ENCODE results near the gene ANGEL2.

The ANGEL2 gene

DNA sequence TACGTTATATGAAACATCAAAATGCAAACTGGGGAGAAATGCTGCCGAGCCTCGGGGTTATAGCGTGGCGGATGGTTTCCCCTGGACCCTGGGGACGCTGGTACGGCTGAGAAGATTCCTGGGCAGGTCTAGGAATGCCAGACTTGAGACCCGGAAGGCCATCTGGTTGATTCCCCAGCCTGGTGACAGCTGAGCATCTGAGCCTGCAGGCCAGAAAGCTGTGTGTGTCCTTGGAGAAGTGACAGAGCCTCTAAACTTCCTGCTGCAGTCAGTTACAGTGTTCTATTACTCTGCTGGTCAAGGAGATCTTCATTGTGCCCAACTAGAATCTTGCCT lies 63.1 kb downstream of the ANGEL2 start:
- in situ Hi-C loops (cut with HindIII; ENCODE audit: low sequenced_read_pairs), result no loop called here

DNA sequence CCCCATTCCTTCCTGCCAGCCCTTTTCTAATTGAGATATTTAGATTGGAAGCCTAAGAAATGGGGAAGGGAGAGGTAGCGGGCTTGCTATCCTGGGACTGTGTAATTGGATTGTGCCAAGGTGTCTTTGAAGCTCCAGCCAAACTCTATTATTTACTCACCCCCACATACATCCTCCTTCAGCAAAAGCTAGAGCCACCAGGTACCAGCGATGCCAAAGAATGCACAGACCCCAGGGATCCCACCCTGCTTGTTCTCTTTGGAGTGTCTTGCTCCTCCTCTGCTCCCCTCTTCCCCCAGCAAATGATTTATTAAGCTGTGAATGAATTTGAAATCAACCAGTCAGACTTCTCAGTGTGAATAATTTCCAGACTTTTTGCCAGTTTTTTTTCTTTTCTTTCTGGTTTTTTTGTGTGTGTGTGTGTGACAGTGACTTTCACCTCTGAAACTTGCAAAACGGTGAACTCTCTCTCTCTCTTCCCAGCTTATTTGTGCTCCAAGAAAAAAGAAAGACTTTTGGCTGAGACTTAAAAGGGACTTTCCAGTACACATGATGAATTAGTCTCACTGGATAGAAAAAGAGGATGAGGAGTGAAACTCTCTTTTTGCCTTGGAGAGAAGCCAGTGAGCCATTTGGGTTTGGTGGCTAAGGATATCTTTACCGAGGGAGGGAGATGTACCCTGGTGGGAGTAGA lies 63.6 kb downstream of the ANGEL2 start:
- in situ Hi-C loops (cut with HindIII; ENCODE audit: low sequenced_read_pairs), result no loop called here

DNA sequence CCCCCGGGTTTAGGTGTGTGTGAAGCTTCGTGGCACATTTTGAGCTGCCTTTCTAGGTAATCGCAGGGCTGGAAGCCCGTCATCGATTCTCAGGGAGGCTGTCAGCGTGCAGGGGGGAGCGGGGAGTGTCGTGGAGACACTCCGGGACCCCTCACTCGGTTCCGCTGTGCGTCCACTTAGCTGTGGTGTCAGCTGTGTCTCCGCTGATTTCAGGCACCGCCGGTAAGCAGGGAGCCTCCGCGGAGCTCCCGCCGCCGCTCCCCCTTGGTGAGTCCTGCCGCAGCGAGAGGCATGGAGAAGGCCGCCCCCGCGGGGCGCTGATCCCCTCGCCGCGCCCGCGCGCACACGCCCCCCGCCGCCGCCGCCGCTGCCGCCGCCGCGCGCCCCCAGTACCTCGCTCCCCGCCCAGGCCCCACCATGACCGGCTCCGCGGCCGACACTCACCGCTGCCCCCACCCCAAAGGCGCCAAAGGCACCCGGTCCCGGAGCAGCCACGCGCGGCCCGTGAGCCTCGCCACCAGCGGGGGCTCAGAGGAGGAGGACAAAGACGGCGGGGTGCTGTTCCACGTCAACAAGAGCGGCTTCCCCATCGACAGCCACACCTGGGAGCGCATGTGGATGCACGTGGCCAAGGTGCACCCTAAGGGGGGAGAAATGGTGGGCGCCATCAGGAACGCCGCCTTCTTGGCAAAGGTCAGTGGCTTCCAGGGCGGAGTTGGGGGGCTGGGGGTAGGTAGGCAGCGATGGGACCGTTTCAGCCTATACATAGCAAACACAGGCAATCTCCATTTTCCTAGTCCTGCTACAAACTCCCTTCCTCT lies 64.3 kb downstream of the ANGEL2 start:
- in situ Hi-C loops (cut with HindIII; ENCODE audit: low sequenced_read_pairs), result no loop called here

DNA sequence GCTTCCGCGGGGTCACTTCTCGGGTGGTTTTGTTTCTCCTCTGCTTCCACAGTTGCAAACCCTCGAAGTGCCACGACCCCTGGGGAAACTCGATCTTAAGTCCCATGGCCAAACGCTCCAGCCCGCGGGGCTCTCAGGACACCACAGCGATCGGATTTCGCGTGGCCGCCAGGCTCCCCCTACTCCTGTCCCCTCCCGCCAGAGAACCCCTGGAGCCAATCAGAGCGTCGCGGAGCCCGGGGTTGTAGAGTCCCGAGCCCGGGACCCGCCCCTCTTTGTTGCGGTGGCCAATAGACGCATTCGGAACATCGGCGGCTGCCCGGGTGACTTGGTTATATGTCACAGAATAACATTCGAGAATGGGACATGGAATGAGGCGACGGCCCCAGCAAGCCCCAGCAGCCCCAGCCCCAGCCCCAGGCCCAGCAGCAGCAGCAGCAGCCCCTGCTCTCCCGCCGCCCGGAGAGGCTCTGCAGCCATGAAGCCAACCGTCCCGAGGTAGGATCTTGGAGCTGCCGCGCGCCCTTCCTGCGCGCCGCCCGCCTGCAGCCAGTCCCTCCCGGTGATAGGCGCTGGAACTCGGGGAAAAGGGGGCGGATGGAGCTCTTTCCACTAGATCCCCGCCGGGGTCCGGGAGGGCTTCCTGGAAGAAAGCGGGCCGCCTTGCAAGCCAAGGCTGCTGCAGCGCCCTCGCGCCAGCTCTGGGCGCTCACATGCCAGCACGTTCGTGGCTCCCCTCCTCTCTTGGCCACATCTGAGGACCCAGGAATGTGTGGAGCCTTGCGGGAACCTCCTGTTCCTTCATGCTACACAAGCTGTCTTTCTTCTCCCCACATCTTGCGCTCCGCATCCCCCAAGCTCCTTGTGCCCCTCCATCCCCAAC lies 65.2 kb downstream of the ANGEL2 start, which contains the start of gene VASH2:
Gene VASH2 (plus strand): TSS at position 299 of the 883 bp plus-strand sequence. CDS start 1,002 bp downstream, outside the sequence.
- in situ Hi-C loops (cut with HindIII; ENCODE audit: low sequenced_read_pairs), result no loop called here

DNA sequence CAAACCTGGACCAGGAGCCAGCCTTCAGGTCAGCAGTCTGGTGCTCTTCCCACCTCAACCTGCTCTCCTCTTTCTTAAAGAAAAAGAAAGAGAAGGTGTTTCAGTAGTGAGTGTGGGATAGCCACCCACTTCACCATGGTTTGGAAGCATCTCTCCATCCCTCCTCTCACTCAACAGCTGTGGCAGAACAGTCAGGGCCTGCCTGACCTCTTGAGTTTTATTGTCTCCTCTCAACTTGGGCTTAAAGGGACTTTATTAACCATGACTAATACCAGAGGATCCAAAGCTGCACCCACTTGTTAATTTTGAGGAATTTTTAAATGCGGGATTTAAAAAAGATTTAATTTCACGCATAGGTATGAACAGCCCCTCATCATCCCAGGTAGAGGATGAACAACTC lies 65.9 kb downstream of the ANGEL2 start:
- in situ Hi-C loops (cut with HindIII; ENCODE audit: low sequenced_read_pairs), result no loop called here

DNA sequence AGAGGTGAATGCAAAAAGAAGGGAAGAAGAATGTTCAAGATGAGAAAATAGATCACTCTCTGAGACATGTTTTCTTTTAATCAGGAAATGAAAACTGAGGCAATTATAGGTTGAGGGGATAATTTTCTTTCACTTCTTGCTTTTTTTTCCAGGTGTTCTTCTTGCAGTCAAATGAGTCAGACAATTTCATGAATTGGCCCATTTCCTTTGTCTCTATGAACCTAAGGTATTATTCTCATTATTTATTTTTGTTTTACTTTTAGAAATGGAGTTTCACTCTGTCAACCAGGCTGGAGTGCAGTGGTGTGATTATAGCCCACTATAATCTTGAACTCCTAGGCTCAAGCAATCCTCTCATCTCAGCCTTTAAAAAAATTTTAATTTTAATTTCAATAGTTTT lies 68.8 kb downstream of the ANGEL2 start:
- in situ Hi-C loops (cut with HindIII; ENCODE audit: low sequenced_read_pairs), result no loop called here

DNA sequence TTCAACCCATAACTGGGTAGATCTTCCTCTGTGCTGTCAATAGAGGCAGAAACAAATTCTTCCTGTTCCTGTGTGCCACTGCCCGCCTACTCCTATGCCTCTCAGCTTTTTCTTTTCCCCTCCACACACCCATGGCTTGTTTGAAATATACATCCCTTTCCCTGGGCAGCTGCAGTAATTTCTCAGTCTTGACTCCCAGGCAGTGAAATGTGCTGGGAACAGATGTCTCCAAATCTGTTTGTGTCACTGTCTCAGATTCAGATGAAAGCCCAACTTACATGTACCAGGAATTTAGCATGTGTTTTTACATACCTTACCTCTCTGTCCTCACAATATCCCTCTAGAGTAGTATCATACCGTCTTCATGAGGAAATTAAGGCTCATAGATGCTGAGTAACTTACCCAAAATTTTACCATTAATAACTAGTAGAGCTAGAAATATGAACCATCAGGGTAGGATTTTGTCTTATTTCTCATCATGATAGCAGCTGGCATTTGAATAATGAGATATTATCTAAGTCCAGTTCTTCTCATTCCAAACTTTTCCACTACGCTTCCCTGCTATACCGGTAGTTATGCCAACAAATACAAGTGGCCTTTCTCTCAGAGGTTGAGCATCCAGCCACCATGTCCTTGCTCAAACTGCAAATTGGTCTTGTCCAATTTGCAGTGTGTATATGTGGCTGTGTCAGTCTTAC lies 70.1 kb downstream of the ANGEL2 start:
- in situ Hi-C loops (cut with HindIII; ENCODE audit: low sequenced_read_pairs), result no loop called here

DNA sequence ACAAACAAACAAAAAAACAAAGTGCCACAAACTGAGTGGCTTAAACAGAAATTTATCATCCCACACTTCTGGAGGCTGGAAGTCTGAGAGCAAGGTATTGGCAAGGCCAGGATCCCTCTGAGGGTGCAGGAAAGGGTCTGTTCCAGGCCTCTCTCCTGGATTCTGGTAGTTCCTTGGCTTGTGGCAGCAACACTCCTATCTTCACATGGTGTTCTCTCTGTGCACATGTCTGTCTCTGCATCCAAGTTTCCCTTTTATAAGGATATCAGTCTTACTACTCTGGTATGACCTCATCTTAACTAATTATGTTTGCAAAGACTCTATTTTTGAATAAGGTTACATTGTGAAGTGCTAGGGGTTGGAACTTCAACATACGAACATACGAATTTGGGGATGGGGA lies 70.6 kb downstream of the ANGEL2 start:
- in situ Hi-C loops (cut with HindIII; ENCODE audit: low sequenced_read_pairs), result no loop called here

DNA sequence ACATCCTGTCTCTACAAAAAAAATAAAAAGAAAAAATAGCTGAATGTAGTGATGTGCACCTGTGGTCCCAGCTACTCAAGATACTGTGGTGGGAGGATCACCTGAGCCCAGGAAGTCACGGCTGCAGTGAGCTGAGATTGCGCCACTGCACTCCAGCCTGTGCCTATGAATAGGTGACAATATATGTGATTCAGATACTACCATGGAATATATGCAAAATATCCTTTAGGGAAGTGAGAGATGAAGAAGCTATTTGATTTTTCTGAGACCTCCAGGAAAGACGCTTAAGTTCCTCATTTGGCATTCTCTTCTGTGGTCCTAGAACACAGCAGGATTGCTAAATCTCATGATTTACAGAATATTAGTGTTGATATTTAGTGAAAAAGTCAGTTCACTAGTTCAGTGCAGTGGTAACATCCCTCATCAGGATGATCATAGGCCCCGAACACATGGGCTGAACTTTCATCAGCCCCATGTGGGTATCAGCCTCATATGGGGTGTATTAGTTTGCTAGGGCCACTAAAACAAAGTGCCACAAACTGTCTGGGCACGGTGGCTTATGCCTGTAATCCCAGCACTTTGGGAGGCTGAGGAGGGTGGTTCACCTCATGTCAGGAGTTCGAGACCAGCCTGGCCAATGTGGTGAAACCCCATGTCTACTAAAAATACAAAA lies 71.3 kb downstream of the ANGEL2 start:
- in situ Hi-C loops (cut with HindIII; ENCODE audit: low sequenced_read_pairs), result no loop called here

DNA sequence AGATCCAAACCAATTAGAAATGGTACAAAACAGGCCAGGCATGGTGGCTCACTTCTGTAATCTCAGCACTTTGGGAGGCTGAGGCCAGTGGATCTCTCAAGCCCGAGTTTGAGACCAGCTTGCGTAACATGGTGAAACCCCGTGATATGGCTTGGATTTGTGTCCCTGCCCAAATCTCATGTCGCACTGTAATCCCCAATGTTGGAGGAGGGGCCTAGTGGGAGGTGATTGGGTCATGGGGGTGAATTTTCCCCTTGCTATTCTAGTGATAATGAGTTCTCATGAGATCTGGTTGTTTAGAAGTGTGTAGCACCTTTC lies 72.3 kb downstream of the ANGEL2 start:
- in situ Hi-C loops (cut with HindIII; ENCODE audit: low sequenced_read_pairs), result no loop called here

DNA sequence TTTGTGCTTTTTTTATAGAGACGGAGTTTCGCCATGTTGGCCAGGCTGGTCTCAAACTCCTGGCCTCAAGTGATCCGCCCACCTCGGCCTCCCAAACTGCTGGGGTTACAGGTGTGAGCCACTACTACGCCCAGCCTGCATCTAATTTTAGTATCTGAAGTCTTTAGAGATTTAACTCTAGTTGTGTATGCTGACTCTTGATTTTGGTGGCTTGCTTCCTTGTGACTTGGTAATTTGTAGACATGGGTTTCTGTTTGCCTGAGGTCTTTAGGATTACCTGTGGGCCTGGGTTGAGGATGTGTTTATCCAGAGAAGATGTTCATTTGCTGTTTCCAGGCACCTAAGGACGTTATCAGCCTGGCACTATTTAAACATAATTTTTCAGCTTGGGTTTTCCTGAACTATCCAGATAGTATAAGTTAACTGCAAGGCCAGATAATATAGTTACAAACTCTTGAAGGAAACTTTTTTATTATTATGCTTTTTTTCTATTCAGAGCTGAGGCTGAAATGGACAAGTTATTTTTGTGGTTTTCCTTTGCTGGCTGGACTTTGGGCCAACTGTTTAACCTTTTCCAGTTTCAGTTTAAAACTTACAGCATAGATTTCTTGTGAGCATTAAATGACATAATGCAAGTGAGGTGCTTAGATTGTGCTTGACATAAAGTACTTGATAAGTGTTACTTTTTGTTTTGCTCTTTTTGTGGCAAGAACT lies 72.8 kb downstream of the ANGEL2 start:
- in situ Hi-C loops (cut with HindIII; ENCODE audit: low sequenced_read_pairs), result no loop called here

Measured in endothelial cell of hepatic sinusoid (primary cell).